GM23338 (cell line): ENCODE results near the gene KLF7. TPM values are rescaled to one million over a fixed set of nuclear protein-coding genes. Genes with fewer than 3 reads are reported as not detected.

Experiments used
- ATAC-seq: fragments of 200-7000 bp; cut with Tn5 transposase; 3 replicates; pipeline ENCODE4 v1.9.1; 2020
- DNase-seq: peaks from one replicate; pipeline ENCODE4 v3.0.0-alpha.2; 2015; ENCODE audit warnings: low spot score
- H2AFZ ChIP-seq: fragments of 200-600 bp; sonication (generic); 2 replicates; pipeline ENCODE4 v1.8.0; 2016; ENCODE audit warnings: antibody characterized with exemption, mild to moderate bottlenecking, moderate library complexity
- H3F3A ChIP-seq: fragments of 200-600 bp; sonication (generic); replicated peaks from 2 replicates; pipeline ENCODE4 v1.8.0; 2017; ENCODE audit warnings: antibody characterized with exemption, mixed run types, low read depth
- H3K27ac ChIP-seq: fragments of 200-600 bp; sonication (generic); 2 replicates; pipeline ENCODE4 v1.6.1; 2016; ENCODE audit warnings: low read depth
- H3K27me3 ChIP-seq: fragments of 200-600 bp; sonication (generic); 2 replicates; pipeline ENCODE4 v1.8.0; 2016; ENCODE audit warnings: mild to moderate bottlenecking, mixed run types, moderate library complexity; ENCODE audit not compliant: insufficient read depth
- H3K36me3 ChIP-seq: fragments of 200-600 bp; sonication (generic); 2 replicates; pipeline ENCODE4 v1.8.0; 2016; ENCODE audit warnings: mild to moderate bottlenecking; ENCODE audit not compliant: insufficient read depth
- H3K4me1 ChIP-seq: fragments of 200-600 bp; sonication (generic); 2 replicates; pipeline ENCODE4 v1.8.0; 2016; ENCODE audit warnings: mild to moderate bottlenecking, moderate library complexity; ENCODE audit not compliant: insufficient read depth
- H3K4me2 ChIP-seq: fragments of 200-600 bp; sonication (generic); 2 replicates; pipeline ENCODE4 v1.7.1; 2017; ENCODE audit warnings: mixed run types
- H3K4me3 ChIP-seq: fragments of 200-600 bp; sonication (generic); 2 replicates; pipeline ENCODE4 v1.6.1; 2016; ENCODE audit warnings: mixed run types
- H3K79me2 ChIP-seq: fragments of 200-600 bp; sonication (generic); replicated peaks from 2 replicates; pipeline ENCODE4 v1.8.0; 2017; ENCODE audit warnings: mild to moderate bottlenecking; ENCODE audit not compliant: insufficient read depth
- H3K9me2 ChIP-seq: fragments of 200-600 bp; sonication (generic); 2 replicates; pipeline ENCODE4 v1.8.0; 2017; ENCODE audit not compliant: insufficient read depth
- H4K20me1 ChIP-seq: fragments of 200-600 bp; sonication (generic); replicated peaks from 2 replicates; pipeline ENCODE4 v1.8.0; 2017; ENCODE audit warnings: mild to moderate bottlenecking; ENCODE audit not compliant: insufficient read depth
- H3K27ac Mint-ChIP-seq: 2 replicates; pipeline ENCODE4 v1.8.0; 2020; ENCODE audit warnings: inconsistent platforms, mild to moderate bottlenecking, moderate library complexity, mixed read lengths
- H3K27me3 Mint-ChIP-seq: 3 replicates; pipeline ENCODE4 v1.8.0; 2022; ENCODE audit warnings: low read depth, mild to moderate bottlenecking, moderate library complexity, mixed read lengths, inconsistent platforms; ENCODE audit not compliant: insufficient read depth, poor library complexity
- H3K36me3 Mint-ChIP-seq: 3 replicates; pipeline ENCODE4 v1.8.0; 2021; ENCODE audit warnings: low read depth, mild to moderate bottlenecking, inconsistent platforms, moderate library complexity, mixed read lengths
- H3K4me1 Mint-ChIP-seq: 3 replicates; pipeline ENCODE4 v1.8.0; 2020; ENCODE audit warnings: mild to moderate bottlenecking, inconsistent platforms, mixed read lengths
- H3K4me3 Mint-ChIP-seq: 3 replicates; pipeline ENCODE4 v1.8.0; 2021; ENCODE audit warnings: moderate library complexity, mild to moderate bottlenecking, inconsistent platforms, mixed read lengths
- H3K9me3 Mint-ChIP-seq: 3 replicates; pipeline ENCODE4 v1.8.0; 2020; ENCODE audit warnings: moderate library complexity, mild to moderate bottlenecking, inconsistent platforms, mixed read lengths
- CREB1 ChIP-seq: fragments of 250-450 bp; sonication (Bioruptor Pico); IDR thresholded peaks from 2 replicates; pipeline ENCODE4 v1.5.0; 2020; ENCODE audit warnings: low read depth, mild to moderate bottlenecking, moderate library complexity
- CTCF ChIP-seq, 2 experiments: fragments of 200-600 bp in 1 of 2; sonication (generic) in 1 of 2; conservative IDR thresholded peaks; 2 replicates each; pipeline versions ENCODE4 v1.5.1 to v1.6.1; 2016 to 2017; ENCODE audit warnings: antibody characterized with exemption in 2 of 2, low read depth in 2 of 2, mild to moderate bottlenecking in 2 of 2, moderate library complexity in 1 of 2
- ETS1 ChIP-seq: IDR thresholded peaks from 2 replicates; pipeline ENCODE4 v1.6.1; 2016; ENCODE audit warnings: antibody characterized with exemption
- EZH2phosphoT487 ChIP-seq: fragments of 200-600 bp; sonication (generic); IDR thresholded peaks from one replicate; pipeline ENCODE4 v1.8.1; 2018; ENCODE audit warnings: antibody characterized with exemption; ENCODE audit not compliant: unreplicated experiment
- JUNB ChIP-seq: IDR thresholded peaks from one replicate; pipeline ENCODE4 v1.6.1; 2016; ENCODE audit warnings: antibody characterized with exemption; ENCODE audit not compliant: unreplicated experiment
- NANOG ChIP-seq: IDR thresholded peaks from 2 replicates; pipeline ENCODE4 v1.6.1; 2016; ENCODE audit warnings: antibody characterized with exemption, borderline replicate concordance
- POLR2AphosphoS5 ChIP-seq: IDR thresholded peaks from 2 replicates; pipeline ENCODE4 v1.6.1; 2016; ENCODE audit warnings: antibody characterized with exemption, low read depth
- REST ChIP-seq: IDR thresholded peaks from one replicate; pipeline ENCODE4 v1.6.1; 2018; ENCODE audit warnings: antibody characterized with exemption; ENCODE audit not compliant: unreplicated experiment
- STAT1 ChIP-seq: IDR thresholded peaks from one replicate; pipeline ENCODE4 v1.6.1; 2016; ENCODE audit warnings: antibody characterized with exemption; ENCODE audit not compliant: unreplicated experiment
- ZNF114 ChIP-seq: fragments of 250-450 bp; sonication (Bioruptor Pico); IDR thresholded peaks from 2 replicates; pipeline ENCODE4 v1.5.0; 2020; ENCODE audit warnings: mild to moderate bottlenecking, moderate library complexity
- ZNF331 ChIP-seq: fragments of 250-450 bp; sonication (Bioruptor Pico); IDR thresholded peaks from 2 replicates; pipeline ENCODE4 v1.5.0; 2020; ENCODE audit warnings: low read depth, mild to moderate bottlenecking, moderate library complexity
- ZNF462 ChIP-seq: fragments of 250-450 bp; sonication (Bioruptor Pico); IDR thresholded peaks from 2 replicates; pipeline ENCODE4 v1.5.0; 2020; ENCODE audit warnings: mild to moderate bottlenecking, moderate library complexity
- polyA plus RNA-seq: library from polyadenylated mRNA; unstranded; fragments of >200 nt; fragmentation: Nextera tagmentation; extraction: Ambion mirVana; gene quantifications from 2 replicates; pipeline ENCODE4 v1.2.1, GENCODE V29; 2016
- total RNA-seq: library from RNA; depleted of rRNA; stranded (reverse); fragments of >200 nt; shearing (Covaris generic); gene quantifications from 2 replicates; pipeline ENCODE4 v1.2.3, GENCODE V29; 2014

KLF7 gene
- total and polyA plus RNA-seq, 2 experiments from 2014 or later = 5.7 to 15.4 TPM

DNA sequence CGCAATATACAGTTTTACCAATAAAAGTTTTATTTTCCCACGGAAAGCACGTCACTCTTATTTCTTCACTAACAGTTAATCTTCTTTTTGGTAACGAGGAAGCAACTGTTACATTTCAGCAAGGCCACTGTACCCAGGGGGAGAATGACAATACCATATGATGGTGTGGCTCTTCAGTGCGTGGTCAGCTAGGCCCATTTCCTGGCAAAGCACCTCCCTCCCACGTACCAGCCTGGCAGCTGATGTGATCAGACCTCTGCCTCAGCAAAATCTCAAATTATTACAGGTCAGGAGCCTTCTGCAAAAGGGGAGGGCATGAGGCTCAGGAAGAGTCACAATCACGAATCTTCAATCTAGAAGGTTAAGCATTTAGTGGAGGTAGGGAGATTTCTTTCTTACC is 55.4 kb downstream of the KLF7 start:
- H3K9me2 ChIP-seq = 0 out of 2 replicates have a peak, but pooled peaks cover 3% of the 10 kb centered on the region
- H2AFZ ChIP-seq = no peak overlapping the region
- Mint-ChIP-seq H3K9me3 (no peaks in the 10 kb centered on the region), H3K36me3 (peaks cover 4% of the 10 kb centered on the region), H3K27ac (no peak overlapping the region), H3K4me3 (no peak overlapping the region), H3K27me3 (no peaks in the 10 kb centered on the region), H3K4me1 (peaks cover 10% of the 10 kb centered on the region)
- no peaks in the 10 kb centered on the region for H3K27me3 ChIP-seq
- DNase-seq (no peak), ATAC-seq (no peak)
- H3K36me3 ChIP-seq = no peaks in the 10 kb centered on the region
- no peak overlapping the region for H3K4me2 ChIP-seq
- no peaks in the 10 kb centered on the region for H4K20me1 ChIP-seq
- H3K27ac ChIP-seq = no peak overlapping the region
- H3F3A ChIP-seq = no peaks in the 10 kb centered on the region
- no peak overlapping the region for H3K4me3 ChIP-seq
- no peaks in the 10 kb centered on the region for H3K4me1 ChIP-seq
- H3K79me2 ChIP-seq = peaks cover 14% of the 10 kb centered on the region
- no peak for TF ChIP-seq CTCF (conservative IDR thresholded peaks at IDR 0.05; ENCODE audit: low read depth in 2 of 2)
- TF ChIP-seq JUNB = no peak
- TF ChIP-seq CREB1 (CRISPR knock-in tag) = no peak
- no peak for TF ChIP-seq EZH2phosphoT487
- TF ChIP-seq ZNF462 (CRISPR knock-in tag) = no peak
- no peak for TF ChIP-seq NANOG
- TF ChIP-seq STAT1 = no peak
- TF ChIP-seq ZNF331 (CRISPR knock-in tag) = no peak
- TF ChIP-seq ZNF114 (CRISPR knock-in tag) = no peak
- TF ChIP-seq REST = no peak
- no peak for TF ChIP-seq POLR2AphosphoS5
- TF ChIP-seq ETS1 = no peak
